Panc1 (cell line): ENCODE results near the gene TSPO2.

ENCODE experiments used
- POLR2AphosphoS5 ChIP-seq: IDR thresholded peaks from 2 replicates; pipeline ENCODE4 v1.6.1; 2012; ENCODE audit warnings: mild to moderate bottlenecking, low read depth, low read length, moderate library complexity
- TCF7L2 ChIP-seq: IDR thresholded peaks from 2 replicates; pipeline ENCODE4 v1.6.1; 2011; ENCODE audit warnings: mild to moderate bottlenecking, low read depth, low read length, inconsistent platforms
- TF ChIP-seq, protein P1 (sequence below): fragments of 450-650 bp; IDR thresholded peaks from 2 replicates; pipeline ENCODE4 v1.5.1; 2017; ENCODE audit warnings: mild to moderate bottlenecking
- TF ChIP-seq, protein P2 (sequence below), 2 experiments: IDR thresholded peaks; 2 replicates each; pipeline ENCODE4 v1.6.1; 2011 to 2012; ENCODE audit warnings: low read depth in 2 of 2, control low read depth in 1 of 2, low read length in 1 of 2, mild to moderate bottlenecking in 1 of 2, moderate library complexity in 1 of 2; ENCODE audit not compliant: insufficient read depth in 1 of 2

DNA sequence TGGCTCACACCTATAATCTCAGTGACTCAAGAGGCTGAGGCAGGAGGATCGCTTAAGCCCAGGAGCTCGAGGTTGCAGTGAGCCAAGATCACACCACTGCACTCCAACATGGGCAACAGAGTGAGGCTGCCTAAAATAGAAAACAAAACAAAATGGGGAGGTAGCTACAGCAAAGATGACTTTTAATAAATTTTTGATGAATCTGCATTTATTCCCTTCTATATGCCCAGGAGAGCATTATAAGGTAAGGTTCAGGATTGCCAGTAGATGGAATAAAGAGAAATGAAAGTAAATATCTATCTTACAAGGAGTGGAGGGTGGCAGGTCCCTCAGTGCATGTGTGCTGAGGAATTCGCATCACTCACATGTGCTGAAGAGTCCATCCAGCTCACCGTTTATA lies 27.5 kb upstream of the TSPO2 start:
- TF ChIP-seq, protein P1, sequence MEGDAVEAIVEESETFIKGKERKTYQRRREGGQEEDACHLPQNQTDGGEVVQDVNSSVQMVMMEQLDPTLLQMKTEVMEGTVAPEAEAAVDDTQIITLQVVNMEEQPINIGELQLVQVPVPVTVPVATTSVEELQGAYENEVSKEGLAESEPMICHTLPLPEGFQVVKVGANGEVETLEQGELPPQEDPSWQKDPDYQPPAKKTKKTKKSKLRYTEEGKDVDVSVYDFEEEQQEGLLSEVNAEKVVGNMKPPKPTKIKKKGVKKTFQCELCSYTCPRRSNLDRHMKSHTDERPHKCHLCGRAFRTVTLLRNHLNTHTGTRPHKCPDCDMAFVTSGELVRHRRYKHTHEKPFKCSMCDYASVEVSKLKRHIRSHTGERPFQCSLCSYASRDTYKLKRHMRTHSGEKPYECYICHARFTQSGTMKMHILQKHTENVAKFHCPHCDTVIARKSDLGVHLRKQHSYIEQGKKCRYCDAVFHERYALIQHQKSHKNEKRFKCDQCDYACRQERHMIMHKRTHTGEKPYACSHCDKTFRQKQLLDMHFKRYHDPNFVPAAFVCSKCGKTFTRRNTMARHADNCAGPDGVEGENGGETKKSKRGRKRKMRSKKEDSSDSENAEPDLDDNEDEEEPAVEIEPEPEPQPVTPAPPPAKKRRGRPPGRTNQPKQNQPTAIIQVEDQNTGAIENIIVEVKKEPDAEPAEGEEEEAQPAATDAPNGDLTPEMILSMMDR: no peak
- TF ChIP-seq, protein P2, sequence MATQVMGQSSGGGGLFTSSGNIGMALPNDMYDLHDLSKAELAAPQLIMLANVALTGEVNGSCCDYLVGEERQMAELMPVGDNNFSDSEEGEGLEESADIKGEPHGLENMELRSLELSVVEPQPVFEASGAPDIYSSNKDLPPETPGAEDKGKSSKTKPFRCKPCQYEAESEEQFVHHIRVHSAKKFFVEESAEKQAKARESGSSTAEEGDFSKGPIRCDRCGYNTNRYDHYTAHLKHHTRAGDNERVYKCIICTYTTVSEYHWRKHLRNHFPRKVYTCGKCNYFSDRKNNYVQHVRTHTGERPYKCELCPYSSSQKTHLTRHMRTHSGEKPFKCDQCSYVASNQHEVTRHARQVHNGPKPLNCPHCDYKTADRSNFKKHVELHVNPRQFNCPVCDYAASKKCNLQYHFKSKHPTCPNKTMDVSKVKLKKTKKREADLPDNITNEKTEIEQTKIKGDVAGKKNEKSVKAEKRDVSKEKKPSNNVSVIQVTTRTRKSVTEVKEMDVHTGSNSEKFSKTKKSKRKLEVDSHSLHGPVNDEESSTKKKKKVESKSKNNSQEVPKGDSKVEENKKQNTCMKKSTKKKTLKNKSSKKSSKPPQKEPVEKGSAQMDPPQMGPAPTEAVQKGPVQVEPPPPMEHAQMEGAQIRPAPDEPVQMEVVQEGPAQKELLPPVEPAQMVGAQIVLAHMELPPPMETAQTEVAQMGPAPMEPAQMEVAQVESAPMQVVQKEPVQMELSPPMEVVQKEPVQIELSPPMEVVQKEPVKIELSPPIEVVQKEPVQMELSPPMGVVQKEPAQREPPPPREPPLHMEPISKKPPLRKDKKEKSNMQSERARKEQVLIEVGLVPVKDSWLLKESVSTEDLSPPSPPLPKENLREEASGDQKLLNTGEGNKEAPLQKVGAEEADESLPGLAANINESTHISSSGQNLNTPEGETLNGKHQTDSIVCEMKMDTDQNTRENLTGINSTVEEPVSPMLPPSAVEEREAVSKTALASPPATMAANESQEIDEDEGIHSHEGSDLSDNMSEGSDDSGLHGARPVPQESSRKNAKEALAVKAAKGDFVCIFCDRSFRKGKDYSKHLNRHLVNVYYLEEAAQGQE (IDR thresholded peaks at IDR 0.05; ENCODE audit: insufficient read depth in 1 of 2, low read depth in 2 of 2, low read length in 1 of 2): no peak
- TF ChIP-seq POLR2AphosphoS5: no peak
- TF ChIP-seq TCF7L2: no peak
